Smooth muscle cell of the brain vasculature (primary cell): ENCODE data around the gene MGAT5.

ENCODE experiments used
- DNase-seq: peaks from one replicate; pipeline ENCODE4 v3.0.0-alpha.2; 2012; ENCODE audit warnings: low read depth, low spot score

The MGAT5 gene

DNA sequence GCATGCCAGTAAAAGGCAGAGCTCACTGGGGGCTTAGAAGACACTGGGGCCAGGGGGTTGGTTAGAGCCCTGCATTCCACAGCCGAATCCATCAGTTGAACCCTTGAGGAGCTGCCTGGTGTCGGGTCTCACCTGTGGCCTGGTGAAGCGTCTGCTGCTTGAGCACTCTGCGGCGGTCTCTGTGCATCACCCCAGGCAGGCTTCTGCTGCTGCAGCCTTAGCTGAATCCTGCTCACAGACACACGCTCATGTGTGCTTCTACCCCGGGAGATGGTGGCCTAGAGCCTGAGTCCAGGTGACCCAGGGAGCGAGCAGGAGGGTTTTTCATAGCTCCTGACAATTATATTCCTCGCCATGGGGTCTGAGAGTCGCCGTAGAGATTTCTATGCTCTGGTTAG, 192.1 kb downstream of the MGAT5 start:
- no peak for DNase-seq

GRCh38 chr2:134446383-134447017, 192.6 kb downstream of the MGAT5 start:
- DNase-seq = peak; percentile 32

DNA sequence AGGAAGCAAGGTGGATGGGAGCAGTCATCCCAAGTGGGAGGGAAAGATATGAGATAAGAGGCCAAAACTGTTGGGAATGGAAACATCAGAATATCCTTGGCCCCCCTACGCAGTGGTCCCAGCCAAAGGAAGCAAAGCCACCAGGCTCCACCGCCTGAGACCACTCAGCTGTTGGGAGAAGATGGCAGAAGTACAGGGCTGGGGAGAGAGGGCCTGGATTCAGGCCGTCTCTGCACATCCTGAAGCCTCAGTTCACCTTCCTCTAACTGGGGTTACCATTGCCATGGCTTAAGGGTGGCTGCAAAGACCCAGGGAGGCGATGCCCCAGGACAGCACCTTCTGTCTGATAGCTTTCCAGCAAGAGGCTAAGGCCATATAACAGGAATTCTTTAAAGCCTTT, 193.8 kb downstream of the MGAT5 start:
- DNase-seq = no peak

GRCh38 chr2:134448650-134449049, 194.8 kb downstream of the MGAT5 start:
- no peak for DNase-seq

GRCh38 chr2:134449157-134449556, 195.3 kb downstream of the MGAT5 start:
- no peak for DNase-seq

DNA sequence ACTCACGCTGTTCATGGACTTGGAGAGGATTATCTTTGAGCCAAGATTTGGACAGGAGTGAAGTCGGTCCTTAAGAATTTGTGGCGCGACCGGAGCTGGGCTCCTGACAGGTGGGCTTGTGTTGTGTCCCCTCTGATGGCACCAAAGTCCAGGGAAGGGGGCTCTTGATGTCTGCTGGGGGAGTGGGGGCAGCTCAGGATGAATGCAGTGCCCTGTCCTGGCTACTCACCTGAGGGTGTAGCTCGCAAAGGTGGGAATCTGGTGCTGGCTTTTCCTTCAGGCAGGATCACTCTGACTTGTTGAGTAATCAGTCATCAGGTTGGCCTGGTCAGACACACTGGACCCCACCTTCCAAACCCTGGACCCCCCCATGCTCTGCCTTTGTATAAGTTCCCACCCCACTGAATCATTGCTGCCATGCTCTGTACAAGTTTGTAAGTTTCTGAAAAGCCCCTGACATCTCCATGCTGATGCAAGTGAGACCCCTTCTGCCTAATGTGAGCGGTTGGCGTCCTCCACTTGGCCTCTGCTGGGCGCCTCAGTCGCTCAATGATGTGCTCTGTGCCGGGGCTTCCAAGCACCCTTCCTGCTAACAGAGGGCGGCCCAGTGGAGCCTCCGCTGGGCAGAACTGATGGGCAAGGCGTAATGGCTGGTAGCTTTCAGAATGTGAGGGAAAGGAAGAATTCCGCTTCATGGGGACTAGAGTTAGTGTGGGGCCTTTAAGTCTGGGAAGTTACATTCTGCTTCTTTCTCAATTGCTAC, 196.1 kb downstream of the MGAT5 start:
- no peak for DNase-seq

- no peak for DNase-seq
Observed at GRCh38 chr2:134451347-134451630, 197.4 kb downstream of the MGAT5 start.

DNA sequence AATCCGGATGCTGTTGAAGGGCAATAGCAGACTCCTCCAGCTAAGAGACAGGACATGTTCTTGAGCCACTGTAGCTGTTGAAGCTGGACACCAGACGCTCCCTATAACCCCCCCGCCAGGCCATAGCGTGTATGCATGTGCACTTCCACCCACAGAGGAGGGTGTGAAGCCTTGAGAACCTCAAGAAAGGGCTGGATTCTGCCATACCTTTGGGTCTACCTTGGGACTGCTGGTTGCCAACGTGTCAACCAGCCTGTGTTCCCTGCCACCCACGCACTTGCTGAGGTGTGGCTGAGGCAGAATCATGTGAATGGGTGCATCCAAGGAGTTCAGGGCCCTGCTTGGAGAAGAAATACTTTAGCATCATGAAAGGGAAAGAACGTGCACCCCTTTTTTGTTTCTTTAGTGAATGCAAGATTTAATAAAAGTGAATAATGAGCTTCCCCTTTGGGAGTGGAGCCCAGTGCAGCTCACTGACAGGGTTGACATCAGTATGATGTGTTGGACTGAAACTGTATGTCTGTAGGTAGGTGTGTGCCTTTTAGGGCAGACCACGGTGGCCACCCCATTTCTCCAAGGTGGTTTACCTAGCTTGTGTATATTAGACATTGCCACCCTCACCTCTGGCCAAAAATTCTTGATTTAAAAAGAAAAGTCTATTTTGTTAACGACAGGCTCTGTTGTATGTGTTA, 198.3 kb downstream of the MGAT5 start:
- no peak for DNase-seq

DNA sequence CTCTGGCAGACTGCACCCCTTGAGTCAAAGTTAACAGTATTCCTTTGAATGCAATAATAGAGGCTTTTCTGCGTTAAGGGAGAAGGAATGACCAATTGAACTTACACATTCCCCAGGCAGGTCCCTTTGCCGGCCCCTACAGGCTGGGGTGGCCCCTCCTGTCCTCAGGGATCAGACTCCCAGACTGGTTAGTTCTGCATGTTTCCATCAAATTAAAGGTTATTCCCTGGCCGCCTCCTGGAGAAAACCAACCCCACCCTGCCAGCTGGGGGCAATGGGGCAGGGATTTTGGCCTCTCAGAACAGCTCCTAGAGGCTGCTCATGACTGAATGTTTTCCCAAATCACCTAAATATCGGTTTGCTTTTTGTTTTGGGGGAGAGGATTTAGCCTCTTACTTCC, 199.6 kb downstream of the MGAT5 start:
- DNase-seq = no peak

- no peak for DNase-seq
Observed at GRCh38 chr2:134453973-134454372, 200.1 kb downstream of the MGAT5 start.

GRCh38 chr2:134454426-134454825, 200.6 kb downstream of the MGAT5 start:
- DNase-seq = no peak

DNA sequence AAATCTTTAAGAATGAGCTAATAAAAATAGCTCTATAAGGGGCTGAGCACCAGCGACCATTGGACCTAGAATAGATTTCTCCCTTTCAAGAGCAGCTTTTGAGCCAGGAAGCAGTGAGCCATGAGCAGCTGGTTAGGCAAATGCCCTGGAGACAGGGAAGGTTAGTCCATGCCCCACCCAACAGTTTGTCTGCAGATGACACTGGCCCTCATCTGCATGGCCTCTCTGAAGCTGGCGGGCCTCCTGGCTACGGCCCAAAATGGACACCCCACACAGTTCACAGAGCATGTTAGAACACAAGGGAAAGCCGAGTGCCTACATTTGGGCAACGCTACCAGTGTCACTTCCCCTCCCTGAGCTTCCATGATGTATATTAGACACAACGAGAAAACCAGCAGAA, 201.1 kb downstream of the MGAT5 start:
- DNase-seq = no peak

DNA sequence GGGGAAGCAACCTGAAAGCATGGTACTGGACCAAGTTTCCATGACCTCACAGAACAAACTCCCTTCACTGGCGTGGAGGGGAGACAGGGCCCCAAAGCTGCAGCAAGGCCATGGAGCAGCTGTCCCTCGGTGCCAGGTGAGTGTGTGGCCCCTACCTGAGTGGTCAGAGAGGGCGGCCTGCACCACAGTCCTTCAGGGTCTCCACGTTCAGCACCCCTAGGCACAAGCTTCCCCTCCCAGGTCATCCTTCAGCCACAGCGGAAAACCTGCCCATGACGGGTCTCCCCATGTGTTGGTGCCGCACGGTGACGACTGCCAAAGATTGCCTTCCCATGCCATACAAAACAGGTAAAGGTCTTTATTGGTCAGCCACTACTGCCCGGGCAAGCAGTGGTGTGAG, 201.6 kb downstream of the MGAT5 start:
- DNase-seq = no peak

GRCh38 chr2:134457353-134457752, 203.5 kb downstream of the MGAT5 start:
- DNase-seq = no peak

DNA sequence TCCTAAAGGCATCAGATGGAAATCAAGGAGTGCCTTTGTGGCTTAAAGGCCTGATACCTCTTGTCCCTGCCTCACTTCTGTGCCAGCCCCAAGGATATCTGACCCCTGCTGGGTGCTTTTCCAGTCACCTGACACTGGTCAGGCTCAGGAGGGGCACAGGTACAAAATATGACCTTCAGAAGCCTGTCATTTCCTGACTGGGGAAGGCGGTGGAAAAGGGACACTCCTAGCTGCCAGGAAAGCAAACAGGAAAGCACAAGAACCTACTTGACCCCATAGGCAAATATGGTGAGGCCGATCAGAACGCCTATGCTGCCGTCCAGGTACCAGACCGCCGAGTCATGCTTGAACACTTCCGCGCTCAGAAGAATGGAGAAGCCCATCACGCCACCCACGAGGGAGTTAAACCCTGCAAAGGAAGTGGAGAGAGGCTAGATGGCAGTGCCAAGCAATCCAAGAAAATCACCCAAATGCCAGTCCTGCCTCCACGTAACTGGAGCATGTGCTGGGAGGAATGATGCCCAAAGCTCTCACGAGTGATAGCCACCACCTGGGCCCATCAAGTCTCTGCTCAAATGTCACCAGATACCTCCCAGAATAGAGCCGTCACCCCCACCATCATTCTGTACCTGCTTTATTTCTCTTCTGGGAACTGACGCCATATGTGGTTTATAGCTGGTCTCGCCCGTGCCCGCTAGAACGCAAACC, 204.0 kb downstream of the MGAT5 start:
- DNase-seq = no peak

- no peak for DNase-seq
Observed at GRCh38 chr2:134458473-134458853, 204.6 kb downstream of the MGAT5 start.

- DNase-seq = no peak
Observed at GRCh38 chr2:134458950-134459349, 205.1 kb downstream of the MGAT5 start.

DNA sequence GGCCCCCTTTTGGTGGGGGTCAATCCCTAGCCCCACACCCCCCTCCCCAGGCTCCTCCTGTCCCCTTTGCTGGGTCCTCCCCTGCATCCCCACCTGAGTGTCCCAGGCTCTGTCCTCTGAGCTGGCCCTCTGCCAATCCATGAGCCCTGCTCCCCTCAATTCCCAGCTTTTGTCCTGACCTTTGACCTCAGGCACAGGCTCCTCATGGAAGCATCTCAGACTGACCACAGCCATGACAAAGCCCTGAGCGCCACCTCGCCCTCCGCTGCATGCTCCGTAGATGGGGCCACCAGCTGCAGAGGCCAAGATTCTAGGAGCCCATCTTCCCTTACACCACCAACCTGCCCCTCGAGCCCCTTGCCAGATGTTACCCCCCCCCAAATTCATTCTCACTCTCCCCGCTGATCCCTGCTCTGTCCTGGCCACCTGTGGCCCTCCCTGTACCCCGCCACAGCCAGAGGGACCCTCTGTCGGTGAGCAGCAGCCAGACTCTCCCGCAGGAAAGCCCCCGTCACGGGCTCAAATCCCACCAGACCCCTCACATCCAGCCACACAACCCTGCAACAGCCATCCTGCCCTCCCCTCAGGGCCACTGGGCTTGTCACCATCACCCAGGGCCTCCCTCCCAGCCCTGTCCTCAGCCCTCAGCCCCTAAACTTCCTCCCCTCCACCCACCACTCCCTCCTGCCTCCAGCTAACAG, 206.0 kb downstream of the MGAT5 start:
- no peak for DNase-seq

- no peak for DNase-seq
Observed at GRCh38 chr2:134460583-134460998, 206.7 kb downstream of the MGAT5 start.

DNA sequence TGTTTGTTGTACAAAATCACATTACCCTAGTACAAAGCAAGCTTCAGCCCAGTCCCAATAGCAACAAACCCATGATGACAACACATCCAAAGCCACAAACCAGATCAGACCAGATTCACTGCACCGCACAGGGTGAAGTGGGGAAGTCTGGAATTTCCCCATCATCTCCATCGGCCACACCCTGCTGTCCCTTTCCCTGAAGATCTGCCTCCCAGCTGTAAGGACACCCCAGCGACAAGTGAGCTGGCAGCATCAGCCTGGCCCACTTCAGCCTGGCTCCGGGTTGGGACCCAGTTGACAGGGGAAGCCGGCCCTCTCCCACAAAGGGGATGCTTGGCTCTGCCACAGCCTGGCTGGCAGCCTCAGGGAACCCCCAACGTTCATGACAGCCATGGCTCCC, 207.6 kb downstream of the MGAT5 start:
- no peak for DNase-seq

- DNase-seq = no peak
Observed at GRCh38 chr2:134462275-134462674, 208.4 kb downstream of the MGAT5 start.
